Prostate gland (tissue), 2 donors: Measurements from ENCODE around the gene CHRNA4. TPM values are rescaled to one million over a fixed set of nuclear protein-coding genes. Genes with fewer than 3 reads are reported as not detected.

ENCODE experiments used
- DNase-seq: peaks from one replicate; pipeline ENCODE4 v3.0.0-alpha.2; 2019; ENCODE audit warnings: low spot score
- H3K27ac ChIP-seq, 2 donors: fragments of 200-600 bp; sonication (generic); 2 replicates each; pipeline ENCODE4 v1.5.1; 2017 to 2019
- H3K27me3 ChIP-seq: fragments of 200-600 bp; sonication (generic); replicated peaks from 2 replicates; pipeline ENCODE4 v1.5.1; 2019; ENCODE audit not compliant: insufficient read depth
- H3K36me3 ChIP-seq, 2 donors: fragments of 200-600 bp; sonication (generic); 1 replicate in 1 of 2; 2 replicates in 1 of 2; pipeline versions ENCODE4 v1.5.1 to v1.8.1; 2017 to 2019
- H3K4me1 ChIP-seq: fragments of 200-600 bp; sonication (generic); replicated peaks from 2 replicates; pipeline ENCODE4 v1.5.1; 2019
- H3K4me3 ChIP-seq, 2 donors: fragments of 200-600 bp; sonication (generic); 2 replicates each; pipeline ENCODE4 v1.5.1; 2017 to 2019
- H3K9me3 ChIP-seq: fragments of 200-600 bp; sonication (generic); 2 replicates; pipeline ENCODE4 v1.5.1; 2017
- POLR2A ChIP-seq: fragments of 450-650 bp; IDR thresholded peaks from one replicate; pipeline ENCODE4 v1.6.1; 2016; ENCODE audit warnings: antibody characterized with exemption, mild to moderate bottlenecking
- POLR2AphosphoS5 ChIP-seq: sonication (generic); formaldehyde crosslinking; IDR thresholded peaks from one replicate; pipeline ENCODE4 v1.6.1; 2017; ENCODE audit warnings: antibody characterized with exemption
- WGBS: methylation state at CpG from one replicate; pipeline ENCODE4 v1.1.5; 2018; 5-methylcytosine and 5-hydroxymethylcytosine counted together
- intact Hi-C: fragments of 100-400 bp; cut with DNase I; formaldehyde crosslinking; loops from one replicate; pipeline ENCODE4 v1.14.2; 2022
- total RNA-seq, 2 donors: library from RNA; depleted of rRNA; stranded (reverse); fragments of >200 nt; gene quantifications; one replicate each; pipeline ENCODE4 v1.1.0, GENCODE V29; 2016
- TF ChIP-seq, protein P1 (sequence below), 4 experiments: fragments of 200-600 bp in 2 of 4; fragments of 450-650 bp in 2 of 4; sonication (generic) in 2 of 4; IDR thresholded peaks; 1 replicate in 3 of 4; 2 replicates in 1 of 4; pipeline ENCODE4 v1.5.1; 2016 to 2019; ENCODE audit warnings: antibody characterized with exemption in 4 of 4, mild to moderate bottlenecking in 2 of 4, moderate library complexity in 2 of 4

CHRNA4 gene
- total RNA-seq, 2 donors from 2014 or later = 7.2 TPM; not detected in 1

- Histone ChIP-seq H3K9me3 (no peaks in the 10 kb centered on the region), H3K4me1 (no peaks in the 10 kb centered on the region), H3K4me3 (no peak overlapping the region), H3K36me3 (no peaks in the 10 kb centered on the region), H3K27me3 (peaks cover 10% of the 10 kb centered on the region), H3K27ac (no peak overlapping the region)
- DNase-seq = no peak
- intact Hi-C loops = no loop called here
- WGBS = 75% methylated on average over 19 of the region's 25 CpGs
- TF ChIP-seq, protein P1, sequence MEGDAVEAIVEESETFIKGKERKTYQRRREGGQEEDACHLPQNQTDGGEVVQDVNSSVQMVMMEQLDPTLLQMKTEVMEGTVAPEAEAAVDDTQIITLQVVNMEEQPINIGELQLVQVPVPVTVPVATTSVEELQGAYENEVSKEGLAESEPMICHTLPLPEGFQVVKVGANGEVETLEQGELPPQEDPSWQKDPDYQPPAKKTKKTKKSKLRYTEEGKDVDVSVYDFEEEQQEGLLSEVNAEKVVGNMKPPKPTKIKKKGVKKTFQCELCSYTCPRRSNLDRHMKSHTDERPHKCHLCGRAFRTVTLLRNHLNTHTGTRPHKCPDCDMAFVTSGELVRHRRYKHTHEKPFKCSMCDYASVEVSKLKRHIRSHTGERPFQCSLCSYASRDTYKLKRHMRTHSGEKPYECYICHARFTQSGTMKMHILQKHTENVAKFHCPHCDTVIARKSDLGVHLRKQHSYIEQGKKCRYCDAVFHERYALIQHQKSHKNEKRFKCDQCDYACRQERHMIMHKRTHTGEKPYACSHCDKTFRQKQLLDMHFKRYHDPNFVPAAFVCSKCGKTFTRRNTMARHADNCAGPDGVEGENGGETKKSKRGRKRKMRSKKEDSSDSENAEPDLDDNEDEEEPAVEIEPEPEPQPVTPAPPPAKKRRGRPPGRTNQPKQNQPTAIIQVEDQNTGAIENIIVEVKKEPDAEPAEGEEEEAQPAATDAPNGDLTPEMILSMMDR (IDR thresholded peaks at IDR 0.05) = no peak
- TF ChIP-seq POLR2A = no peak
- TF ChIP-seq POLR2AphosphoS5 = no peak
Measured at GRCh38 chr20:63313349-63314014, 47.7 kb downstream of the CHRNA4 start.

DNA sequence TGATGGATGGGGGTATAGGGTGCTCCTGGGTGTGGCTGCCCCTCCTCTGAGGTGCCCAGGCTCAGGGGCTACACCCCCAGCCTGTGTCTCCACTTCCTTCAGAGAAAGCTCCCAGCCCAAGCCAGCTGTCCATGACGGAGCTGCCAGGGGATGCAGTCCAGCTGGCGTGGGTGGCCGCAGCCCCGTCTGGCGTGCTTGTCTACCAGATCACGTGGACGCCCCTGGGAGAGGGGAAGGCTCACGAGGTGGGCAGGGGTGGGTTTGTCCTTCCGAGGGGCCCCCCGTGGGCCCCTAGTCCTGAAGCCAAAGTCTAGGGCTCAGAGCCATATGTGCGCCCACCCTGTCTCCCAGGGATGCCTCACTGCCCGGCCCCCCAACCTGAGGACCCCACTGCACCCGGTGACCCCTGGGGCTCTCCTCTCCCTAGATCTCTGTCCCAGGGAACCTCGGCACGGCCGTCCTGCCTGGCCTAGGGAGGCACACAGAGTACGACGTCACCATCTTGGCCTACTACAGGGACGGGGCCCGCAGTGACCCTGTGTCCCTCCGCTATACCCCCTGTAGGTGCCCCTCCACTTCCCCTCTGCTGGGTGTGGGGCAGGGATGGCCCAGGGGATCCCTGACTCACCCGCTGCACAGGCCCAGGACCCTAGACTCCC is 48.3 kb downstream of the CHRNA4 start:
- Histone ChIP-seq H3K36me3 (no peaks in the 10 kb centered on the region), H3K27me3 (peaks cover 13% of the 10 kb centered on the region), H3K27ac (no peak overlapping the region), H3K4me1 (no peaks in the 10 kb centered on the region), H3K9me3 (no peaks in the 10 kb centered on the region), H3K4me3 (no peak overlapping the region)
- WGBS = 69% methylated on average over 22 of the region's 22 CpGs
- intact Hi-C loops = no loop called here
- no peak for DNase-seq
- no peak for TF ChIP-seq POLR2A
- TF ChIP-seq, protein P1 (IDR thresholded peaks at IDR 0.05) = no peak
- no peak for TF ChIP-seq POLR2AphosphoS5

GRCh38 chr20:63312273-63312672 is 48.9 kb downstream of the CHRNA4 start:
- H3K27ac ChIP-seq = no peak overlapping the region
- no peaks in the 10 kb centered on the region for H3K4me1 ChIP-seq
- H3K4me3 ChIP-seq = no peak overlapping the region
- peaks cover 19% of the 10 kb centered on the region for H3K27me3 ChIP-seq
- TF ChIP-seq POLR2AphosphoS5 (no peak), POLR2A (no peak)
- TF ChIP-seq, protein P1 (IDR thresholded peaks at IDR 0.05) = no peak
- no peaks in the 10 kb centered on the region for H3K9me3 ChIP-seq
- WGBS = 67% methylated on average over 9 of the region's 9 CpGs
- intact Hi-C loops = no loop called here
- no peaks in the 10 kb centered on the region for H3K36me3 ChIP-seq
- no peak for DNase-seq

- no peak for TF ChIP-seq POLR2AphosphoS5
- TF ChIP-seq, protein P1 (IDR thresholded peaks at IDR 0.05) = no peak
- intact Hi-C loops = loop anchor here (2.0 kb wide), 1 partner anchor 69 kb away; no protein-coding TSS in a partner anchor
- H3K27ac ChIP-seq = no peak overlapping the region
Measured at GRCh38 chr20:63311833-63312243, 49.3 kb downstream of the CHRNA4 start.

More at GRCh38 chr20:63311833-63312243, 49.3 kb downstream of the CHRNA4 start:
- Histone ChIP-seq H3K36me3 (no peaks in the 10 kb centered on the region), H3K4me3 (no peak overlapping the region), H3K4me1 (no peaks in the 10 kb centered on the region), H3K9me3 (no peaks in the 10 kb centered on the region), H3K27me3 (peaks cover 22% of the 10 kb centered on the region)
- DNase-seq = no peak
- 76% methylated on average over 4 of the region's 18 CpGs for WGBS
